GM12878 (cell line): ENCODE results near the gene PSAT1. TPM values are rescaled to one million over a fixed set of nuclear protein-coding genes. Genes with fewer than 3 reads are reported as not detected.
A peak's percentile ranks its signal among the peaks of the same experiment; 100 is the strongest.

Experiments
- ATAC-seq: fragments of 200-7000 bp; cut with Tn5 transposase; 3 replicates; pipeline ENCODE4 v1.9.1; 2020; ENCODE audit warnings: mild to moderate bottlenecking, moderate library complexity
- BruUV-seq: library from RNA; stranded (reverse); fragments of 400-500 nt; replicated peaks from 2 replicates; lab custom pipeline; 2021; lab: Mats Ljungman, UMichigan
- CTCF ChIA-PET: fragments of 300-600 bp; sonication (Branson Sonifier 250); formaldehyde crosslinking; extraction: SDS; loops from one replicate; lab custom pipeline; 2021; ENCODE audit warnings: inconsistent platforms; lab: Yijun Ruan, JAX
- POLR2A ChIA-PET: fragments of 350-600 bp; formaldehyde crosslinking; extraction: SDS; loops from one replicate; lab custom pipeline; 2021; ENCODE audit warnings: inconsistent platforms; lab: Charles Lee
- RAD21 ChIA-PET: fragments of 300-600 bp; sonication (Branson Sonifier 250); formaldehyde crosslinking; loops from one replicate; lab custom pipeline; 2023; ENCODE audit warnings: antibody characterized with exemption; ENCODE audit not compliant: unreplicated experiment; lab: Charles Lee
- SMC1A ChIA-PET: fragments of 300-600 bp; sonication (Branson Sonifier 250); formaldehyde crosslinking; loops from one replicate; lab custom pipeline; 2023; ENCODE audit not compliant: unreplicated experiment, uncharacterized antibody; lab: Charles Lee
- DNase-seq: peaks from one replicate; pipeline ENCODE4 v3.0.0-alpha.2; 2011; ENCODE audit warnings: low read depth, low spot score
- FAIRE-seq: peaks from 3 replicates; lab custom pipeline; 2011; peaks lifted over from hg19 to GRCh38; lab: Jason Lieb, UNC
- H2AFZ ChIP-seq: 2 replicates; pipeline ENCODE4 v1.6.0; 2011; ENCODE audit warnings: low read depth, low read length, control low read depth; ENCODE audit not compliant: control insufficient read depth
- H3K27ac ChIP-seq: 2 replicates; pipeline ENCODE4 v1.5.1; 2011; ENCODE audit warnings: control low read depth; ENCODE audit not compliant: control insufficient read depth, insufficient read depth
- H3K27me3 ChIP-seq, 2 experiments: replicated peaks in 1 of 2; 2 replicates each; pipeline versions ENCODE4 v1.6.0 to v1.6.1; 2011; ENCODE audit warnings: low read length in 1 of 2; ENCODE audit not compliant: control insufficient read depth in 2 of 2, insufficient read depth in 2 of 2
- H3K36me3 ChIP-seq, 2 experiments: 2 replicates each; pipeline ENCODE4 v1.5.1; 2011; ENCODE audit warnings: low read length in 1 of 2; ENCODE audit not compliant: control insufficient read depth in 2 of 2, insufficient read depth in 2 of 2
- H3K4me1 ChIP-seq: 2 replicates; pipeline ENCODE4 v1.6.1; 2011; ENCODE audit warnings: mild to moderate bottlenecking, low read length, moderate library complexity, mixed read lengths; ENCODE audit not compliant: control insufficient read depth, insufficient read depth
- H3K4me2 ChIP-seq: 2 replicates; pipeline ENCODE4 v1.6.0; 2011; ENCODE audit warnings: control low read depth; ENCODE audit not compliant: control insufficient read depth, insufficient read depth
- H3K4me3 ChIP-seq: fragments of 200-600 bp; sonication (generic); 2 replicates; pipeline ENCODE4 v1.5.1; 2016
- H3K79me2 ChIP-seq: 2 replicates; pipeline ENCODE4 v1.6.0; 2011; ENCODE audit warnings: low read length; ENCODE audit not compliant: control insufficient read depth, insufficient read depth
- H3K9ac ChIP-seq: 2 replicates; pipeline ENCODE4 v1.8.0; 2011; ENCODE audit warnings: low read length, control low read depth, mixed read lengths; ENCODE audit not compliant: control insufficient read depth, insufficient read depth
- H3K9me3 ChIP-seq: replicated peaks from 3 replicates; pipeline ENCODE4 v1.5.1; 2011; ENCODE audit warnings: mild to moderate bottlenecking, low read length; ENCODE audit not compliant: control insufficient read depth, insufficient read depth
- H4K20me1 ChIP-seq: 2 replicates; pipeline ENCODE4 v1.6.0; 2011; ENCODE audit not compliant: control insufficient read depth, insufficient read depth
- ATF7 ChIP-seq: fragments of 450-650 bp; IDR thresholded peaks from 2 replicates; pipeline ENCODE4 v1.6.1; 2016; ENCODE audit warnings: low read depth, mild to moderate bottlenecking
- CREM ChIP-seq: IDR thresholded peaks from 2 replicates; pipeline ENCODE4 v1.6.1; 2014; ENCODE audit warnings: antibody characterized with exemption, low read depth
- DPF2 ChIP-seq: fragments of 450-650 bp; IDR thresholded peaks from 2 replicates; pipeline ENCODE4 v1.6.1; 2017; ENCODE audit warnings: mild to moderate bottlenecking
- HDGF ChIP-seq: fragments of 450-650 bp; IDR thresholded peaks from 2 replicates; pipeline ENCODE4 v1.6.1; 2016; ENCODE audit warnings: antibody characterized with exemption
- IKZF1 ChIP-seq: fragments of 450-650 bp; conservative IDR thresholded peaks from 2 replicates; pipeline ENCODE4 v1.6.1; 2017; ENCODE audit warnings: antibody characterized with exemption, mild to moderate bottlenecking
- NR2C2 ChIP-seq: IDR thresholded peaks from 2 replicates; pipeline ENCODE4 v1.6.1; 2011; ENCODE audit warnings: borderline replicate concordance, low read depth; ENCODE audit not compliant: control insufficient read depth, insufficient read length
- PAX5 ChIP-seq: IDR thresholded peaks from 2 replicates; pipeline ENCODE4 v1.6.1; 2011; ENCODE audit warnings: low read depth, low read length, borderline replicate concordance
- PKNOX1 ChIP-seq: fragments of 450-650 bp; IDR thresholded peaks from 2 replicates; pipeline ENCODE4 v1.6.1; 2016; ENCODE audit warnings: mild to moderate bottlenecking
- SMARCA5 ChIP-seq: fragments of 450-650 bp; IDR thresholded peaks from 2 replicates; pipeline ENCODE4 v1.6.1; 2017; ENCODE audit warnings: mild to moderate bottlenecking
- WRNIP1 ChIP-seq: IDR thresholded peaks from 2 replicates; pipeline ENCODE4 v1.6.1; 2011; ENCODE audit warnings: low read depth, low read length, improper control_type of control experiment, borderline replicate concordance
- ZBTB33 ChIP-seq: fragments of 450-650 bp; IDR thresholded peaks from 2 replicates; pipeline ENCODE4 v1.6.1; 2017; ENCODE audit warnings: mild to moderate bottlenecking
- ZNF274 ChIP-seq: IDR thresholded peaks from one replicate; pipeline ENCODE4 v1.8.0; 2011; ENCODE audit not compliant: insufficient read length, insufficient read depth
- ZSCAN29 ChIP-seq: fragments of 450-650 bp; IDR thresholded peaks from 2 replicates; pipeline ENCODE4 v1.6.1; 2017; ENCODE audit warnings: mild to moderate bottlenecking, moderate library complexity
- WGBS: methylation state at CpG from one replicate; pipeline ENCODE4 v1.1.6; 2016; ENCODE audit warnings: low lambda C conversion rate; ENCODE audit not compliant: insufficient replicate concordance, insufficient coverage; ENCODE audit errors: missing lambda C conversion rate; 5-methylcytosine and 5-hydroxymethylcytosine counted together
- in situ Hi-C: fragments of 300-500 bp; cut with MboI; formaldehyde crosslinking; loops from 9 replicates; pipeline ENCODE4 v1.14.3; 2018; ENCODE audit warnings: mixed read lengths
- intact Hi-C: fragments of 100-400 bp; cut with micrococcal nuclease; formaldehyde crosslinking; loops from one replicate; pipeline ENCODE4 v1.14.2; 2022; ENCODE audit not compliant: unreplicated experiment
- polyA plus RNA-seq, 11 experiments: library from polyadenylated mRNA; depleted of rRNA in 4 of 11; unstranded in 6 of 11; stranded (reverse) in 5 of 11; fragments of >200 nt; fragmentation: Nextera tagmentation in 4 of 11; fragmentation: Illumina TruSeq in 1 of 11; extraction: Ambion mirVana in 4 of 11; extraction: Trizol in 1 of 11; gene quantifications; 1 replicate in 1 of 11; 2 replicates in 10 of 11; pipeline versions ENCODE4 v1.2.1 to v1.2.3, GENCODE V29; 2011 to 2016; ENCODE audit warnings: inconsistent platforms in 2 of 11, missing spikeins in 2 of 11, low read depth in 1 of 11
- total RNA-seq, 4 experiments: library from RNA; depleted of rRNA in 3 of 4; stranded (reverse); fragments of >200 nt in 3 of 4; fragmentation: Illumina TruSeq in 1 of 4; extraction: Trizol in 1 of 4; gene quantifications; 2 replicates each; pipeline versions ENCODE4 v1.2.1 to v1.2.3, GENCODE V29; 2013 to 2021

The PSAT1 gene
- total and polyA plus RNA-seq, 10 of the 15 experiments (the other 5 are each of a cell fraction or from before 2014, with no cell fraction given) = 35.1 to 126 (median 51.9) TPM

GRCh38 chr9:78348848-78349247, 51.9 kb downstream of the PSAT1 start:
- Histone ChIP-seq H3K9me3 (no peaks in the 10 kb centered on the region), H3K79me2 (no peaks in the 10 kb centered on the region), H3K9ac (no peak overlapping the region), H3K27me3 (no peaks in the 10 kb centered on the region), H3K4me3 (no peak overlapping the region), H4K20me1 (no peaks in the 10 kb centered on the region), H3K4me2 (no peak overlapping the region), H3K27ac (no peak overlapping the region), H3K36me3 (no peaks in the 10 kb centered on the region), H2AFZ (no peak overlapping the region), H3K4me1 (no peaks in the 10 kb centered on the region)
- intact Hi-C loops = no loop called here
- 86% methylated on average over 1 of the region's 1 CpG for WGBS
- FAIRE-seq (no peak), DNase-seq (no peak), ATAC-seq (no peak)
- RAD21 ChIA-PET = no interaction called here
- TF ChIP-seq CREM = no peak
- TF ChIP-seq IKZF1 = no peak
- no peak for TF ChIP-seq WRNIP1
- peak; percentile 26; the same call in 1 of the 2 replicates for TF ChIP-seq PKNOX1
- SMC1A ChIA-PET = no interaction called here
- POLR2A ChIA-PET = no interaction called here
- in situ Hi-C loops = no loop called here
- no TSS peak for BruUV-seq
- CTCF ChIA-PET = no interaction called here

- no peak for DNase-seq
- no peaks in the 10 kb centered on the region for H3K9me3 ChIP-seq
- FAIRE-seq = no peak
- no peak overlapping the region for H3K9ac ChIP-seq
- intact Hi-C loops = no loop called here
- H3K36me3 ChIP-seq = no peaks in the 10 kb centered on the region
- H3K4me3 ChIP-seq = no peak overlapping the region
- ChIA-PET RAD21 (no interaction called here), SMC1A (no interaction called here), POLR2A (no interaction called here), CTCF (no interaction called here)
- H3K27me3 ChIP-seq = no peaks in the 10 kb centered on the region
- in situ Hi-C loops = no loop called here
- H3K4me1 ChIP-seq = no peaks in the 10 kb centered on the region
- no peaks in the 10 kb centered on the region for H3K79me2 ChIP-seq
- peak; percentile 72 for ATAC-seq
- no TSS peak for BruUV-seq
- no peaks in the 10 kb centered on the region for H4K20me1 ChIP-seq
- no peak overlapping the region for H3K4me2 ChIP-seq
- H2AFZ ChIP-seq = no peak overlapping the region; the same call in 1 of the 2 replicates
- H3K27ac ChIP-seq = no peak overlapping the region
- whole genome bisulfite sequencing = 66% methylated on average over 2 of the region's 2 CpGs
- TF ChIP-seq ZNF274 (no peak), DPF2 (no peak), HDGF (no peak), ATF7 (no peak), ZBTB33 (no peak), NR2C2 (no peak), PAX5 (no peak), ZSCAN29 (no peak), SMARCA5 (no peak)
Measured at GRCh38 chr9:78351816-78352215, 54.9 kb downstream of the PSAT1 start.
